ENCODE measurements around the gene RNF26. TPM values are rescaled to one million over a fixed set of nuclear protein-coding genes. Genes with fewer than 3 reads are reported as not detected.

The RNF26 gene
- total RNA-seq, 1 experiment from 2014 or later = 69.0 TPM

GRCh38 chr11:119362741-119363080 is 28.4 kb downstream of the RNF26 start:
- Histone ChIP-seq H3K4me3 (ENCODE audit: low read depth in 2 of 2, low read length in 2 of 2) (no peak overlapping the region), H3K27ac (ENCODE audit: low read length) (no peak overlapping the region), H3K27me3 (ENCODE audit: control insufficient read depth, insufficient read depth, low read length) (peaks cover 3% of the 10 kb centered on the region; the same call in 1 of the 2 replicates), H3K9me3 (ENCODE audit: control insufficient read depth, insufficient read depth, low read depth, low read length) (no peaks in the 10 kb centered on the region), H3K4me1 (ENCODE audit: control insufficient read depth, insufficient read depth, low read length) (peaks cover 28% of the 10 kb centered on the region), H3K36me3 (ENCODE audit: control insufficient read depth, insufficient read depth, low read length) (no peaks in the 10 kb centered on the region)
- TF ChIP-seq TCF7L2 (IDR thresholded peaks at IDR 0.05; ENCODE audit: low read depth, low read length) (no peak), POLR2AphosphoS5 (IDR thresholded peaks at IDR 0.05; ENCODE audit: low read depth, low read length) (no peak), REST (IDR thresholded peaks at IDR 0.05; ENCODE audit: insufficient read depth in 1 of 2, low read depth in 2 of 2, low read length in 1 of 2) (no peak), CTCF (IDR thresholded peaks at IDR 0.05) (no peak), SIN3A (IDR thresholded peaks at IDR 0.05; ENCODE audit: borderline replicate concordance, insufficient read depth, low read depth, low read length) (no peak)
- ATAC-seq (0 out of 2 replicates have a peak, but pooled peaks have one; percentile 30), DNase-seq (ENCODE audit: low read depth, low spot score) (no peak)
- ChIA-PET POLR2A (interaction anchor here (0.6 kb wide), 1 partner anchor 344 kb away, joined by 3 read pairs; the partner anchor contains the start of gene TRAPPC4), CTCF (interaction anchor here (0.9 to 1.8 kb wide), 2 partner anchors 23 to 25 kb away, joined by 3 to 4 read pairs; no protein-coding TSS in a partner anchor)
- intact Hi-C loops (cut with micrococcal nuclease; ENCODE audit: unreplicated experiment) (no loop called here), in situ Hi-C loops (cut with HindIII; ENCODE audit: low pct_unique_long_range_greater_than_20kb, low sequenced_read_pairs) (no loop called here)
- BruUV-seq (replicated peaks) = no TSS peak

- H3K9me3 ChIP-seq (ENCODE audit: control insufficient read depth, insufficient read depth, low read depth, low read length) = no peaks in the 10 kb centered on the region
- POLR2A ChIA-PET = interaction anchor here (0.6 kb wide), 1 partner anchor 262 kb away, joined by 5 read pairs; the partner anchor contains the start of gene DPAGT1
- H3K4me3 ChIP-seq (ENCODE audit: low read depth in 2 of 2, low read length in 2 of 2) = peak overlapping the region; percentile 37 to 43
- no peak for TF ChIP-seq SIN3A (IDR thresholded peaks at IDR 0.05; ENCODE audit: borderline replicate concordance, insufficient read depth, low read depth, low read length)
- no peak for TF ChIP-seq REST (IDR thresholded peaks at IDR 0.05; ENCODE audit: insufficient read depth in 1 of 2, low read depth in 2 of 2, low read length in 1 of 2)
- TF ChIP-seq POLR2AphosphoS5 (IDR thresholded peaks at IDR 0.05; ENCODE audit: low read depth, low read length) = no peak
- TF ChIP-seq CTCF (IDR thresholded peaks at IDR 0.05) = no peak
- no peak for TF ChIP-seq TCF7L2 (IDR thresholded peaks at IDR 0.05; ENCODE audit: low read depth, low read length)
- ATAC-seq (no peak), DNase-seq (ENCODE audit: low read depth, low spot score) (no peak)
- peaks cover 29% of the 10 kb centered on the region for H3K4me1 ChIP-seq (ENCODE audit: control insufficient read depth, insufficient read depth, low read length)
- no TSS peak for BruUV-seq (replicated peaks)
- intact Hi-C loops (cut with micrococcal nuclease; ENCODE audit: unreplicated experiment) = no loop called here
- CTCF ChIA-PET = interaction anchor here (0.9 kb wide), 1 partner anchor 23 kb away, joined by 3 read pairs; no protein-coding TSS in a partner anchor
- H3K27me3 ChIP-seq (ENCODE audit: control insufficient read depth, insufficient read depth, low read length) = peaks cover 3% of the 10 kb centered on the region; the same call in 1 of the 2 replicates
- in situ Hi-C loops (cut with HindIII; ENCODE audit: low pct_unique_long_range_greater_than_20kb, low sequenced_read_pairs) = no loop called here
- no peak overlapping the region for H3K27ac ChIP-seq (ENCODE audit: low read length)
- H3K36me3 ChIP-seq (ENCODE audit: control insufficient read depth, insufficient read depth, low read length) = no peaks in the 10 kb centered on the region
Observed at GRCh38 chr11:119363081-119363850, 28.9 kb downstream of the RNF26 start.

Measured in Panc1 (cell line).